NT2/D1 (cell line): ENCODE measurements around the gene ZNF17.

Experiments used
- SUZ12 ChIP-seq: IDR thresholded peaks from 2 replicates; pipeline ENCODE4 v1.6.1; 2011; ENCODE audit not compliant: insufficient read length, insufficient read depth; ENCODE audit errors: extremely low read depth
- ZNF274 ChIP-seq: IDR thresholded peaks from 2 replicates; pipeline ENCODE4 v1.6.1; 2011; ENCODE audit warnings: mild to moderate bottlenecking, low read depth, low read length

DNA sequence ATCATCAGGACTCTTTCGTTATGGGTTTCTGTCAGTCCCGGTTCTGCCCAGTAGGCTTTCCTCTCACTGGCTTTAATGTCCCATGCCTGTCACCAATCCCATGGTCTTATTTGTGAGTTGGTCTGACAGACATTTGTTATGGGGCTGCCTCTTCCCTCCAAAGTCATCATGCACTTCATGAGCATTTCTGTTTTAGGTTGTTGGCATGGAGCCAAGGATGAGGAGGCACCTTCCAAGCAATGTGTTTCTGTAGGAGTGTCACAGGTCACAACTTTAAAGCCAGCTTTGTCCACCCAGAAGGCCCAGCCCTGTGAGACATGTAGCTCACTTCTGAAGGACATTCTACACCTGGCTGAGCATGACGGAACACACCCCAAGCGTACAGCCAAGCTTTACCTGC lies 8.5 kb downstream of the ZNF17 start:
- TF ChIP-seq ZNF274: no peak
- TF ChIP-seq SUZ12: no peak
